Pancreas (tissue), 10 donors: ENCODE results near the gene PACS2. TPM values are rescaled to one million over a fixed set of nuclear protein-coding genes. Genes with fewer than 3 reads are reported as not detected.
A peak's percentile ranks its signal among the peaks of the same experiment; 100 is the strongest.

Experiments
- ATAC-seq, 4 donors: fragments of 200-7000 bp; cut with Tn5 transposase; one replicate each; pipeline versions ENCODE4 v1.8.0 to v1.9.1; 2020; ENCODE audit warnings: mild to moderate bottlenecking in 4 of 4, moderate library complexity in 4 of 4
- DNase-seq, 6 donors: peaks; one replicate each; pipeline ENCODE4 v3.0.0-alpha.2; 2020
- FAIRE-seq: peaks from 2 replicates; lab custom pipeline; 2012; peaks lifted over from hg19 to GRCh38; lab: Jason Lieb, UNC
- H3K27ac ChIP-seq, 4 donors: fragments of 200-600 bp; sonication (generic); 1 replicate in 3 of 4; 2 replicates in 1 of 4; pipeline versions ENCODE4 v1.5.0 to v1.8.0; 2020
- H3K27me3 ChIP-seq, 4 donors: fragments of 200-600 bp; one replicate each; pipeline ENCODE4 v1.8.0; 2021
- H3K36me3 ChIP-seq, 3 donors: fragments of 200-600 bp; sonication (generic) in 1 of 3; one replicate each; pipeline versions ENCODE4 v1.5.0 to v1.8.0; 2020 to 2021
- H3K4me1 ChIP-seq, 3 donors: fragments of 200-600 bp; one replicate each; pipeline ENCODE4 v1.8.0; 2021
- H3K4me3 ChIP-seq, 4 donors: fragments of 200-600 bp; sonication (generic) in 2 of 4; one replicate each; pipeline versions ENCODE4 v1.5.0 to v1.8.0; 2020 to 2021
- H3K9me3 ChIP-seq, 4 donors: fragments of 200-600 bp; one replicate each; pipeline ENCODE4 v1.8.0; 2021
- WGBS, 2 donors: extraction: QIAGEN DNeasy Blood & Tissue Kit; methylation state at CpG; one replicate each; pipeline ENCODE4 v1.1.7; 2013; 5-methylcytosine and 5-hydroxymethylcytosine counted together
- intact Hi-C, 3 donors: fragments of 100-400 bp; cut with DNase I; formaldehyde crosslinking; loops; one replicate each; pipeline versions ENCODE4 v1.11.1 to v1.14.2; 2022
- polyA plus RNA-seq, 2 donors: library from polyadenylated mRNA; stranded (reverse); fragments of 200-250 nt; gene quantifications; one replicate each; pipeline ENCODE4 v1.2.3, GENCODE V29; 2013
- total RNA-seq, 6 donors: library from RNA; stranded (reverse); fragmentation: NEBNext Ultra II Directional in 4 of 6; extraction: Animal tissue kit (Norgen Biotek cat#: 25700) in 4 of 6; gene quantifications; one replicate each; pipeline versions ENCODE4 v1.2.1 to v1.2.4, GENCODE V29; 2021 to 2023
- TF ChIP-seq, protein P1 (sequence below), 4 donors: fragments of 200-600 bp; sonication (generic) in 3 of 4; IDR thresholded peaks; one replicate each; pipeline versions ENCODE4 v1.5.0 to v1.8.0; 2021; ENCODE audit warnings: antibody characterized with exemption in 4 of 4
- donor health status: healthy with polysubstance abuse.
- donor health status: DM: no; HTN: no; CAD: no; lungs with moderate emphysema.
- donor health status: DM: no; HTN: no; CAD: no.
- donor health status: control.
- donor health status: control.
- donor health status: Bipolar disorder and iron deficiency.
- donor health status: DM: yes; HTN: yes; CAD: no.
- donor health status: DM: no; HTN: no; CAD: no.
- donor health status: DM: no; HTN: no; CAD: no.
- donor health status: DM: yes; HTN: yes; CAD: no.

PACS2 gene
- total and polyA plus RNA-seq, 8 donors = 36.9 to 128 (median 49.3) TPM

DNA sequence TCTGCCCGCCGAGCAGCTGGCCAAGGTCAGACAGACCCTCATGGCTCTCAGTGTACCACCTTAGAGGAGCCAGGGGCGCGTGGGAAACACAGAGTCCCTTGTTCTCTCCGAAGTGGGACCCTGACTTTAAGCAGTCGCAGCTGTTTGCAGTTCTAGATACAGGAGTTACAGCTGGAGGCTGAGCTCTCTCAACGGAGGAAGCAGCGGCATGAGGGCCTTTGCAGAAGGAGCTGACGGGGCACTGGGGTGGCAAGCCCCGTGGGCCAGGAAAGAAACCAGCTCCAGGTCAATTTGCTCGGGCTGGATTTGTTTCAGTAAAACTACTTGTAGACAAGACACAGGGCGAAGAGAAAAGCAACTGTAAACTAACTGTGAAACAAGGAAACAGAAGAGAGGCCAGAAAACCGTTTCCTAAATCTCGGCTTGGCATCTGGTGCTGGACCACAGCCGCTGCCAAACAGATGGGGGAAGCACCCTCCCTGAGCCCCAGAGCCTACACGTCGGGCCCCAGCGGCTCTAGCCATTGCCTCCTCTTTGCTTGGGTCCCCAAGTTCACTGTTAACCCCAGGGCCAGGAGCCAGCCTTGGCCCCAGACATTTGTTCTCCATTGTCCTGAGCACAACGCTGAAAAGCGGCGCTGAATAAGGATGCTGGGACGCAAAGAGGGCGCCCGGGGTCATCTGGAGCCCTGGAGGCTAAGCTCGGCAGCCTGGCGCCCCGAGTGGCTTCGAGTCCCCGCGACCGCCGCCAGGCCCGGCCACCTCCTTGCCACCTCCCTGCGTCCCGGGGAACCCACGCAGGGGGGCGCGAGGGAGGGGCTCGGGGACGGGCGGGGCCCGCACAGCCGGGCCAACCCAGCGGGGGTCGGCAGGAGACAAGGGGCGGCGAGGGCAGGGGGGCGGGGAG, 914 bp upstream of the PACS2 start:
- H3K9me3 ChIP-seq = no peaks in the 10 kb centered on the region
- no peaks in the 10 kb centered on the region for H3K27me3 ChIP-seq
- 22 to 27% methylated on average over 36 to 48 of the region's 48 CpGs for WGBS, 2 donors
- TF ChIP-seq, protein P1, sequence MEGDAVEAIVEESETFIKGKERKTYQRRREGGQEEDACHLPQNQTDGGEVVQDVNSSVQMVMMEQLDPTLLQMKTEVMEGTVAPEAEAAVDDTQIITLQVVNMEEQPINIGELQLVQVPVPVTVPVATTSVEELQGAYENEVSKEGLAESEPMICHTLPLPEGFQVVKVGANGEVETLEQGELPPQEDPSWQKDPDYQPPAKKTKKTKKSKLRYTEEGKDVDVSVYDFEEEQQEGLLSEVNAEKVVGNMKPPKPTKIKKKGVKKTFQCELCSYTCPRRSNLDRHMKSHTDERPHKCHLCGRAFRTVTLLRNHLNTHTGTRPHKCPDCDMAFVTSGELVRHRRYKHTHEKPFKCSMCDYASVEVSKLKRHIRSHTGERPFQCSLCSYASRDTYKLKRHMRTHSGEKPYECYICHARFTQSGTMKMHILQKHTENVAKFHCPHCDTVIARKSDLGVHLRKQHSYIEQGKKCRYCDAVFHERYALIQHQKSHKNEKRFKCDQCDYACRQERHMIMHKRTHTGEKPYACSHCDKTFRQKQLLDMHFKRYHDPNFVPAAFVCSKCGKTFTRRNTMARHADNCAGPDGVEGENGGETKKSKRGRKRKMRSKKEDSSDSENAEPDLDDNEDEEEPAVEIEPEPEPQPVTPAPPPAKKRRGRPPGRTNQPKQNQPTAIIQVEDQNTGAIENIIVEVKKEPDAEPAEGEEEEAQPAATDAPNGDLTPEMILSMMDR (IDR thresholded peaks at IDR 0.05) = no peak
- no peak for FAIRE-seq
- intact Hi-C loops = no loop called here
- DNase-seq = peak in 2 of 6 donors; percentile 27 to 41
- H3K27ac ChIP-seq = peak overlapping the region; percentile 81 to 82 (median 82)
- no peaks in the 10 kb centered on the region for H3K36me3 ChIP-seq
- ATAC-seq = peak; percentile 2 to 15 (median 12)
- H3K4me3 ChIP-seq = peak overlapping the region; percentile 35 to 61 (median 50)
- peaks cover 0 to 13% (median 7%) of the 10 kb centered on the region in 3 donors for H3K4me1 ChIP-seq

DNA sequence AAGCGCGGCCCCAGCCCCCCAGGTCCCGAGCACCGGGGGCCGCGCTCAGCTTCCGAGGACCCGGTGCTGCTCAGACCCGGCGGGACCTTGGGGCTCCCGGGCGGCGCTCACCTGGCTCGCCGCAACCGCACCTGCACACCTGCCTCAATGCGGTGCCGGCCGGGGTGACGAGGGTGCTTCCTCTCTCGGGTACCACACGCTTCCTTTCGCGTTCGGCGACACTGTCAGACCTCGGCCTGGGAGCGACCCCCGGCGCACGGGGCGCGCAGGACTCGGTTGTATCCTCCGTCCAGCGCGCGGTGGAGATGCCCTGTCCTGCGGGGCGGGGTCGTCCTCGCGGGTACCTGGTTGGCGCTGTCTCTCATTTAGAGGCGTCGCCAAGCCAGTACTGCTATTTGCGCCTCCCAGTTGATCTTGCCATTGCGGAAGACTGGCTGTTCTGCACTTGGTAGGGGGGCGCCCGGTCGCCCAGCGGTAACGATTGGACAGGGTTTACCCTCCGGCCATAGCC, 718 bp downstream of the PACS2 start:
- Histone ChIP-seq H3K27ac (peak overlapping the region; percentile 27 to 52 (median 36)), H3K4me1 (peaks cover 0 to 13% (median 7%) of the 10 kb centered on the region in 3 donors), H3K36me3 (no peaks in the 10 kb centered on the region), H3K9me3 (no peaks in the 10 kb centered on the region), H3K4me3 (peak overlapping the region; percentile 54 to 87 (median 81)), H3K27me3 (no peaks in the 10 kb centered on the region)
- intact Hi-C loops = no loop called here
- WGBS, 2 donors = 1% methylated on average over 39 to 54 of the region's 54 CpGs
- TF ChIP-seq, protein P1 (IDR thresholded peaks at IDR 0.05) = no peak
- FAIRE-seq = no peak
- DNase-seq = peak; percentile 44 to 83 (median 60)
- ATAC-seq = peak; percentile 19 to 49 (median 36)

DNA sequence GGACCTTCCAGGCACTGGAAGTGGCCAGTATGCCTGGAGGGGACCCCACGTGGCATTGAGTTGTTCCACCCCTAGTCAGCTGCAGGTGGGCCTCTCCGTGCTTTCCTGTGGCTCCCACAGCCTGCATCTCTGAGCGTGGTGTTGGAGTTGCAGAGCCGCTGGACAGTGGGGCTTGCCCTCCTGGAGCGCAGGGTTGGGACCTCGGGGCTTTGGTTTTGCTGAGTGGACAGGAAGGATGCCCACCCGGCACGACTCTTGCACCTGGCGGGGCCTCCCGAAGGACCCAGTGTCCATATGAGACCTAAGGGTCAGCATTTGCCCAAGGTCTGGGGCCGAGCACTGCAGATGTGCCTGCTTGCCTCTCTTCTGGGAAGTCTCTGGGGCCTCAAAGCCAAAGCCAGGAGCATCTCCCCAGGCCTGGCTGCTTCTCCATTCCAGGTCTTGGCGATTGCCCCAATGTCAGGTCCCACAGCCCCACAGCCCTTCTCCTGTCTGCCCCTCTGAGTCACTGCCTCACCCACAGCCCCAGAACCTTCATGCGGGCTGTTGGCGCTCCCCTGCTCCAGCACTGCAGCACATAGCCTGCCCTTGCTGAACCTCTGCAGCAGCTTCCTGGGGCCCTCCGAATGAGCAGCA, 1.5 kb downstream of the PACS2 start:
- intact Hi-C loops = no loop called here
- TF ChIP-seq, protein P1 (IDR thresholded peaks at IDR 0.05) = no peak
- Histone ChIP-seq H3K27ac (peak overlapping the region in 2 of 4 donors; percentile 32 to 52), H3K4me3 (peak overlapping the region; percentile 54 to 87 (median 81)), H3K36me3 (no peaks in the 10 kb centered on the region), H3K4me1 (peaks cover 0 to 13% (median 7%) of the 10 kb centered on the region in 3 donors), H3K27me3 (no peaks in the 10 kb centered on the region), H3K9me3 (no peaks in the 10 kb centered on the region)
- peak in 1 of 4 donors; percentile 9 for ATAC-seq
- FAIRE-seq = no peak
- DNase-seq = peak in 3 of 6 donors; percentile 18 to 69 (median 33)
- WGBS, 2 donors = 36 to 37% methylated on average over 15 of the region's 15 CpGs

DNA sequence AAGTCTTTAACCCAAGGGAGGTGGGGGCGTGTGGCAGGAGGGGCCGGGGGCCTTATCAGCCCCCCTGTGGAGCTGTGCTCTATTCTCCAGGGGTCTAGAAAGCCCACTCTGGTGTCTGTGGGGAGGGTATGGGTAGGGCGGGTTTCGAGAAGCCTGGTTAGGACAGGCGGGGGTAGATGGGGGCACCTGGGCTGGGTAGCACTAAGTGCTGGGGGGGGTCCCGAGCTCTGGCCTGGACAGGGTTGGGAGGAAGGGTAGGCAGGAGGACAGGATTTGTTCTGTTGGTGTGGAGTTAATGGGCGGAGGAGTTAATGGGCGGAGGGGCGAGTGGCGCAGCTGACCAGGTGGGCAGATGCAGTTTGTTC, 2.0 kb downstream of the PACS2 start:
- no peak for ATAC-seq
- TF ChIP-seq, protein P1 (IDR thresholded peaks at IDR 0.05) = no peak
- no peak for FAIRE-seq
- Histone ChIP-seq H3K27ac (no peak overlapping the region), H3K36me3 (no peaks in the 10 kb centered on the region), H3K27me3 (no peaks in the 10 kb centered on the region), H3K4me1 (peaks cover 0 to 13% (median 7%) of the 10 kb centered on the region in 3 donors), H3K9me3 (no peaks in the 10 kb centered on the region), H3K4me3 (peak overlapping the region in 1 of 4 donors; percentile 87)
- WGBS, 2 donors = 75 to 78% methylated on average over 10 of the region's 10 CpGs
- peak in 1 of 6 donors; percentile 64 for DNase-seq
- intact Hi-C loops = no loop called here
